Breast epithelium (tissue), 4 donors: ENCODE measurements around the gene PDSS2. TPM values are rescaled to one million over a fixed set of nuclear protein-coding genes. Genes with fewer than 3 reads are reported as not detected.
"Not testable (repeated sequence)": the region's sequence is repeated elsewhere in the genome, so short reads cannot be mapped to it uniquely, and the experiment has no call there.

Experiments
- DNase-seq, 2 donors: peaks; one replicate each; pipeline ENCODE4 v3.0.0-alpha.2; 2019; ENCODE audit warnings: low spot score in 2 of 2
- H3K27ac ChIP-seq, 2 donors: fragments of 200-600 bp; sonication (generic) in 1 of 2; one replicate each; pipeline ENCODE4 v1.5.1; 2016 to 2019; ENCODE audit warnings: mild to moderate bottlenecking in 1 of 2
- H3K27me3 ChIP-seq, 2 donors: fragments of 200-600 bp; sonication (generic) in 1 of 2; one replicate each; pipeline versions ENCODE4 v1.5.1 to v1.6.0; 2017 to 2019; ENCODE audit warnings: control low read depth in 1 of 2, mild to moderate bottlenecking in 1 of 2
- H3K36me3 ChIP-seq: fragments of 200-600 bp; one replicate; pipeline ENCODE4 v1.5.1; 2019
- H3K4me1 ChIP-seq, 2 donors: fragments of 200-600 bp; sonication (generic); one replicate each; pipeline ENCODE4 v1.5.1; 2016 to 2019; ENCODE audit warnings: control low read depth in 1 of 2
- H3K4me3 ChIP-seq, 3 donors: fragments of 200-600 bp; sonication (generic); 1 replicate in 2 of 3; 2 replicates in 1 of 3; pipeline ENCODE4 v1.5.1; 2016 to 2019; ENCODE audit warnings: mild to moderate bottlenecking in 3 of 3, moderate library complexity in 2 of 3
- H3K9me3 ChIP-seq, 2 donors: fragments of 200-600 bp; sonication (generic) in 1 of 2; one replicate each; pipeline ENCODE4 v1.5.1; 2016 to 2019; ENCODE audit warnings: control low read depth in 1 of 2
- POLR2A ChIP-seq: fragments of 450-650 bp; IDR thresholded peaks from one replicate; pipeline ENCODE4 v1.6.1; 2016; ENCODE audit warnings: antibody characterized with exemption, mild to moderate bottlenecking, moderate library complexity
- POLR2AphosphoS5 ChIP-seq, 3 donors: sonication (generic); formaldehyde crosslinking; IDR thresholded peaks; one replicate each; pipeline ENCODE4 v1.6.1; 2017; ENCODE audit warnings: antibody characterized with exemption in 3 of 3
- intact Hi-C: fragments of 100-400 bp; cut with DNase I; formaldehyde crosslinking; loops from one replicate; pipeline ENCODE4 v1.15.1; 2023; ENCODE audit warnings: low total_unique reads
- total RNA-seq, 3 donors: library from RNA; depleted of rRNA; stranded (reverse); fragments of >200 nt; gene quantifications; one replicate each; pipeline ENCODE4 v1.1.0, GENCODE V29; 2016
- TF ChIP-seq, protein P1 (sequence below), 3 donors: fragments of 450-650 bp; IDR thresholded peaks; one replicate each; pipeline ENCODE4 v1.5.1; 2016 to 2017; ENCODE audit warnings: antibody characterized with exemption in 3 of 3, mild to moderate bottlenecking in 3 of 3, moderate library complexity in 3 of 3

PDSS2 gene
- total RNA-seq, 3 donors from 2014 or later, result 6.9 to 13.5 (median 11.1) TPM

DNA sequence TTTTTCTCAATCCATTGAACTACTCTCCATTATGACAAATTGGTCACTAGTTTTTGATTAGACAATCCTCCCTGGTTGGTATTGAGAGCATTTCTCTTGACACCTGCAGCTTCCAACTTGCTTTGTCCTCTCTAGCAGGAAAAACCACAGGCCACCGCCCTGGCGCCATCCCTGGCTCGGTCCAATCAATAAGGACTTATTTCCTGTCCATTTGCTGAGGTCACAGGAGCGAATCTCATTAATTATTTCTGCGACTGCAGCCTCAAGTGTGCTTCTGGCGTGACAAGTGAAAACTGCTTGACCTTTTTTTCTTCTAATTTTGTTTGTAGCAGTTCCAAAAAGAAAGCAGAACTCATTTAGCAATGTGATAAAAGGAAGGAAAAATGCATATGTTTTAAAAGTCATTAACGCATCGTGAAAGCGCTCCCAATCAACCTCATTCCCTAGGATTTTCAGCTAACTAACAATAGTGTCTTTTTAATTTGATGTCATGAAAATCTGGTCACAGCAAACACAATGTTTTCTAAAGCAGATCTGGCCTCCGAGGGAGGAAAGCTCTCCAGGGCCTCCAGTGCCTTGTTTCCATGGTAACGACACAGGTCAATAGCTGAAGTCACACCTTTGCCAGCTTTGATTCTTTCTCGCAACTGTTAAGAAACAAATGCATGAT, 305.1 kb downstream of the PDSS2 start:
- H3K9me3 ChIP-seq, result no peaks in the 10 kb centered on the region
- H3K27ac ChIP-seq, result no peak overlapping the region
- H3K36me3 ChIP-seq, result no peaks in the 10 kb centered on the region
- DNase-seq, result no peak
- no peaks in the 10 kb centered on the region for H3K4me1 ChIP-seq
- H3K27me3 ChIP-seq, result no peaks in the 10 kb centered on the region
- no peak for TF ChIP-seq POLR2A
- intact Hi-C loops, result no loop called here
- no peak overlapping the region for H3K4me3 ChIP-seq

DNA sequence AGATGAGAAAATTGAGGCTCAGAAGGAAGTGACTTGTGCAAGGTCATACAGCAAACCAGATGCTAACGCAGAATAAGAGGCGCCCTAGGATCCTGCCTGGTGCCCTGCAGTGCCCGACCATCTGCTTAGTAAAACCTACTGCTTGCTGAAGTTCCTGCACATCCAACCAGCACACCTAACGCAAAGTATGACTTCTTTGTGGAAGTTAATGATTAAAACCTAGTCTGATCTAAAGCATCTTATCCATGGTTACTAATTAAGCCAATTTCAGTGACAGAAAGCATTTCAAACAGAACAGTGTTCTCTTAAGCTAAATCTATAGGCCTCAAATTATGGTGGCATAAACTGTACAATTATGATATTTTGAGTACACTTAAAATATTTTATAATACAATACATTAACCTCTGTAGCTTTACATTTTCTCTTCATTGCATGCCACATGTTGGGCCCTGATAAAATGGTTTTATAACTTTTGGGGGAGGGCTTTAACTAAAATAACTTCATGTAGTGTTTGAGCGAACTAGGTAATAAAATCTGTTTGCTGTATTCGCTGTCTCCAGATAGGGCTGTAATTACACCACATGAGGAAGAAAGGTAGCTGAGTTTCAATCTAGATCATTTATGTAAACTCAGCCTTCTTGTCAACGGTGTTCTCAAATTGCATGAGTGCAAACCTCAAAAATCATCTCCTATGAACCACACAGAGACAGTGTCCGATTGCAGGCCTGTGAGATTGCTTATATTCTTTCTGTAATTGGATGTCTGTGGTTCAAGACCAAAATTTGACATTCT, 306.5 kb downstream of the PDSS2 start:
- H3K4me1 ChIP-seq, result no peaks in the 10 kb centered on the region
- TF ChIP-seq POLR2A, result no peak
- TF ChIP-seq POLR2AphosphoS5 (IDR thresholded peaks at IDR 0.05), result no peak
- TF ChIP-seq, protein P1, sequence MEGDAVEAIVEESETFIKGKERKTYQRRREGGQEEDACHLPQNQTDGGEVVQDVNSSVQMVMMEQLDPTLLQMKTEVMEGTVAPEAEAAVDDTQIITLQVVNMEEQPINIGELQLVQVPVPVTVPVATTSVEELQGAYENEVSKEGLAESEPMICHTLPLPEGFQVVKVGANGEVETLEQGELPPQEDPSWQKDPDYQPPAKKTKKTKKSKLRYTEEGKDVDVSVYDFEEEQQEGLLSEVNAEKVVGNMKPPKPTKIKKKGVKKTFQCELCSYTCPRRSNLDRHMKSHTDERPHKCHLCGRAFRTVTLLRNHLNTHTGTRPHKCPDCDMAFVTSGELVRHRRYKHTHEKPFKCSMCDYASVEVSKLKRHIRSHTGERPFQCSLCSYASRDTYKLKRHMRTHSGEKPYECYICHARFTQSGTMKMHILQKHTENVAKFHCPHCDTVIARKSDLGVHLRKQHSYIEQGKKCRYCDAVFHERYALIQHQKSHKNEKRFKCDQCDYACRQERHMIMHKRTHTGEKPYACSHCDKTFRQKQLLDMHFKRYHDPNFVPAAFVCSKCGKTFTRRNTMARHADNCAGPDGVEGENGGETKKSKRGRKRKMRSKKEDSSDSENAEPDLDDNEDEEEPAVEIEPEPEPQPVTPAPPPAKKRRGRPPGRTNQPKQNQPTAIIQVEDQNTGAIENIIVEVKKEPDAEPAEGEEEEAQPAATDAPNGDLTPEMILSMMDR (IDR thresholded peaks at IDR 0.05), result no peak
- H3K36me3 ChIP-seq, result no peaks in the 10 kb centered on the region
- intact Hi-C loops, result no loop called here
- H3K27me3 ChIP-seq, result no peaks in the 10 kb centered on the region
- H3K4me3 ChIP-seq, result no peak overlapping the region
- DNase-seq, result no peak
- H3K9me3 ChIP-seq, result no peaks in the 10 kb centered on the region
- H3K27ac ChIP-seq, result no peak overlapping the region

DNA sequence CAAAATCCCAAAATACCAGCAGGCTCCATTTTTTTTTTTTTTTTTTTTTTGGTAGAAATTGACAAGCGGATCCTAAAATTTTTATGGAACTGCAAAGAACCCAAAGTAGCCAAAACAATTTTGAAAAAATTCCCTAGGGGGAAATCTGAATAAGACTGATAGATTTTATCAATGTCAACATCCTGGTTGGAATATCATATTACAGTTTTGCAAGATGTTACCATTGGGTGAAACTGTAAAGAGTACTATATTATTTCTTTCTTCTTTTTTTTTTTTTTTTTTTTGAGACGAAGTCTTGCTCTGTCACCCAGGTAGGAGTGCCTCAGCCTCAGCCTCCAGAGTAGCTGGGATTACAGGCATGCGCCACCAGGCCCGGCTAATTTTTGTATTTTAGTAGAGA, 314.7 kb downstream of the PDSS2 start:
- H3K27me3 ChIP-seq, result no peaks in the 10 kb centered on the region
- no peak for TF ChIP-seq POLR2AphosphoS5 (IDR thresholded peaks at IDR 0.05)
- TF ChIP-seq, protein P1 (IDR thresholded peaks at IDR 0.05), result no peak
- TF ChIP-seq POLR2A, result no peak
- H3K36me3 ChIP-seq, result no peaks in the 10 kb centered on the region
- no peaks in the 10 kb centered on the region for H3K4me1 ChIP-seq
- H3K9me3 ChIP-seq, result no peaks in the 10 kb centered on the region
- H3K27ac ChIP-seq, result no peak overlapping the region
- DNase-seq, result no peak
- intact Hi-C loops, result no loop called here
- no peak overlapping the region for H3K4me3 ChIP-seq

DNA sequence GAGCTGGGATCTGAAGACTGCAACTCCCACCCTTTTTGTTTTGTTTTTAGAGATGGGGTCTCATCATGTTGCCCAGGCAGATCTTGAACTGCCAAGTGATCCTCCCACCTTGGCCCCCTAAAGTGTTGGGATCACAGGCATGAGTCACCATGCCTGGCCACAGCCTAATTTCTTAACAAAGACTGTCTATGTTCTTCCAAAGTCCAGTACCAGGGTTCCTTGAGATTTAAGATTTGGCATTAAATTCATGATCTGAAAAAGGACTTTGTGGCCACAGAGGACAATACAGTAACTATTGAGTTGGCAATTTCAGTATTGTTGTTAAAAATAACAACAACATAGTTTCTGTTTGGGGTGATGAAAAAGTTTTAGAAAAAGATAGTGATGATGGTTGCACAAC, 315.4 kb downstream of the PDSS2 start:
- Histone ChIP-seq H3K4me3 (no peak overlapping the region), H3K9me3 (no peaks in the 10 kb centered on the region), H3K27ac (no peak overlapping the region), H3K27me3 (no peaks in the 10 kb centered on the region), H3K36me3 (no peaks in the 10 kb centered on the region), H3K4me1 (no peaks in the 10 kb centered on the region)
- intact Hi-C loops, result no loop called here
- TF ChIP-seq, protein P1 (IDR thresholded peaks at IDR 0.05), result no peak
- TF ChIP-seq POLR2A (no peak), POLR2AphosphoS5 (IDR thresholded peaks at IDR 0.05) (no peak)
- no peak for DNase-seq

DNA sequence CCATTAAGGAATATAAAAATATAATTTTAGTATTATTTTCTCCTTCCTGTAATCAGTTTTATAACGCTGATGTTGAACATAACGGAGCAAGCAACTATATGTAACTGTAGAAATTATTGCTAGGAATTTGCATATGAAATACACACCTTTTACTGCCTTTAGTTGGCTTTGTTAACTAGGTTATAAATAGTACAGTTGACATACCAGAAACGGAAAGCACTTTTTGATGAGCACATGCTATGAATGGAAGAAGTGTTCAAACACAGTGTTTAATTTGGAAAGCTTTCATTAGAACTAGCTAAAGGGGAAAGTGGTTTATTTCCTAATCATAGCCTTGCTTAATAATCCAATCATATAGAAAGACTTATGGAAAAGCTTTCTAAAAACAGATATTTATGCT, 318.8 kb downstream of the PDSS2 start:
- DNase-seq, result no peak
- Histone ChIP-seq H3K9me3 (no peaks in the 10 kb centered on the region), H3K4me1 (no peaks in the 10 kb centered on the region), H3K36me3 (no peaks in the 10 kb centered on the region), H3K27me3 (no peaks in the 10 kb centered on the region), H3K27ac (no peak overlapping the region), H3K4me3 (no peak overlapping the region)
- intact Hi-C loops, result no loop called here
- TF ChIP-seq POLR2A (no peak), POLR2AphosphoS5 (IDR thresholded peaks at IDR 0.05) (no peak)
- TF ChIP-seq, protein P1 (IDR thresholded peaks at IDR 0.05), result no peak

DNA sequence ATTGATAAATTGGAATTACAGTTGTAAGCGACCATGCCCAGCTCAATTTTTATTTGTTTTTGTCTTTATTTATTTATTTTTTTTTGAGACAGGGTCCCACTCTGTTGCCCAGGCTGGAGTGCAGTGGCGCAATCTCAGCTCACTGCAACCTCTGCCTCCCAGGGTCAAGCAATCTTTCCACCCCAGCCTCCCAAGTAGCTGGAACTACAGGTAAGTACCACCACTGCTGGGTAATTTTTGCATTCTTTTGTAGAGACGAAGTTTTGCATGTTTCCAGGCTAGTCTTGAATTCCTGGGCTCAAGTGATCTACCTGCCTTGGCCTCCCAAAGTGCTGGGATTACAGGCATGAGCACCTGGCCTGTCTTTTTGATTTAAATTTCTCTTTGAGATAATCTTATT, 323.0 kb downstream of the PDSS2 start:
- H3K4me1 ChIP-seq, H3K27ac ChIP-seq, intact Hi-C loops, H3K27me3 ChIP-seq, H3K9me3 ChIP-seq, H3K4me3 ChIP-seq, DNase-seq, H3K36me3 ChIP-seq: not testable (repeated sequence)

DNA sequence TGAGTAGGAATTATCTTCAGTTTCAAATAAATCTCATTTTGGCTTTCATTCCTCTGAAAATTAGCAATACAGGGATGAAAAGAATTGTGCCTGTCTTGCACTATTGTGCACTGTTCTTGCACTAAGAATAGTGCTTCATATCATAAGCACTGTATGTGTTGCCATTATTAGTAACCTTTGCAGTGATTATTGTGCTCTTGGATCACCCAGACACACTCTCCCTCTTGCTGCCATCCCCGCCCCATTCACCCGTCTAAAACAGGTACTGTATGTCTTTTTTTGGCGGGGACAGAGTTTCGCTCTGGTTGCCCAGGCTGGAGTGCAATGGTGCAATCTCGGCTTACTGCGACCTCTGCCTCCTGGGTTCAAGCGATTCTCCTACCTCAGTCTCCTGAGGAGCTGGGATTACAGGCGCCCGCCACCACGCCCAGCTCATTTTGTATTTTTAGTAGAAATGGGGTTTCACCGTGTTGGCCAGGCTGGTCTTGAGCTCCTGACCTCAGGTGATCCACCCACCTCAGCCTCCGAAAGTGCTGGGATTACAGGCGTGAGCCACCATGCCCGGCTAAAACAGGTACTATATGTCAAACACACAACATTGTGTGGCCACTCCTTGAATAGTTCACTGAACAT, 324.2 kb downstream of the PDSS2 start:
- H3K9me3 ChIP-seq, DNase-seq: not testable (repeated sequence)

More for the DNA sequence above, 324.2 kb downstream of the PDSS2 start:
- H3K36me3 ChIP-seq, intact Hi-C loops, H3K27ac ChIP-seq, H3K27me3 ChIP-seq, H3K4me3 ChIP-seq, H3K4me1 ChIP-seq: not testable (repeated sequence)
